ENCODE data around the gene PCGF2.

DNA sequence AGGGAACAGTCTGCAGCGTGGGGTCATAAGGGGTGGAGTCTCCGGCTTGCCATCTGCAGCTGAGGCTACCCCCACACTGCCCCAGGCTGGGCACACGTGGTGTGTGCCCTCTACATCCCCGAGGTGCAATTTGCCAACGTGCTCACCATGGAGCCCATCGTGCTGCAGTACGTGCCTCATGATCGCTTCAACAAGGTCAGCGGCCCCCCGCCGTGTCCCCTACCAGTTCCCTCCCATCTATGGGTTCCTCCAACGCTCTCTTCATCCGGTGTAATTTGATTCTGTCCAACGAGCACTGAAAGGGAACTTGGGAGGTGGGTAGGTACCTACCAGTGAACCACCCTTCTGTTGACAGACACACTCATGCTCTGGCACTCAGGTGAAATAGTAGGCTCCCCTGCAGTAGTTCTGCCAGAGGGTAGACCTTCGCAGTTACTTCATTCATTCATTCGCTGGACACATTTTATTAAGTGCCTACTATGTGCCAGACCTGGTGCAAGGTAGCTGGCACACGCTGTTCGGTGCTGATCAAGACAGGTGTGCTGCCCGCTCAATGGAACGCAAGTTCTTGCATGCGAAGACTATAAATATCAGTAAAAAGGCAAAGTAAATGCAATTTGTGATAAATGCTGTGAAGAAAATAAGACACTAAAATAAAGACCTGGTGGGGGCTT is 40.3 kb downstream of the PCGF2 start:
- TF ChIP-seq, protein P1, sequence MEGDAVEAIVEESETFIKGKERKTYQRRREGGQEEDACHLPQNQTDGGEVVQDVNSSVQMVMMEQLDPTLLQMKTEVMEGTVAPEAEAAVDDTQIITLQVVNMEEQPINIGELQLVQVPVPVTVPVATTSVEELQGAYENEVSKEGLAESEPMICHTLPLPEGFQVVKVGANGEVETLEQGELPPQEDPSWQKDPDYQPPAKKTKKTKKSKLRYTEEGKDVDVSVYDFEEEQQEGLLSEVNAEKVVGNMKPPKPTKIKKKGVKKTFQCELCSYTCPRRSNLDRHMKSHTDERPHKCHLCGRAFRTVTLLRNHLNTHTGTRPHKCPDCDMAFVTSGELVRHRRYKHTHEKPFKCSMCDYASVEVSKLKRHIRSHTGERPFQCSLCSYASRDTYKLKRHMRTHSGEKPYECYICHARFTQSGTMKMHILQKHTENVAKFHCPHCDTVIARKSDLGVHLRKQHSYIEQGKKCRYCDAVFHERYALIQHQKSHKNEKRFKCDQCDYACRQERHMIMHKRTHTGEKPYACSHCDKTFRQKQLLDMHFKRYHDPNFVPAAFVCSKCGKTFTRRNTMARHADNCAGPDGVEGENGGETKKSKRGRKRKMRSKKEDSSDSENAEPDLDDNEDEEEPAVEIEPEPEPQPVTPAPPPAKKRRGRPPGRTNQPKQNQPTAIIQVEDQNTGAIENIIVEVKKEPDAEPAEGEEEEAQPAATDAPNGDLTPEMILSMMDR (IDR thresholded peaks at IDR 0.05): no peak
- no peak for TF ChIP-seq POLR2AphosphoS5 (IDR thresholded peaks at IDR 0.05)
- TF ChIP-seq POLR2A (IDR thresholded peaks at IDR 0.05): no peak

Data from suprapubic skin (tissue), 4 donors.